Loucy (cell line): ENCODE measurements around the gene GLIPR2.

Experiments used
- EZH2phosphoT487 ChIP-seq: fragments of 200-600 bp; IDR thresholded peaks from 2 replicates; pipeline ENCODE4 v1.6.1; 2018; ENCODE audit warnings: antibody characterized with exemption, mild to moderate bottlenecking, moderate library complexity, borderline replicate concordance
- TF ChIP-seq, protein P1 (sequence below): fragments of 200-600 bp; sonication (generic); conservative IDR thresholded peaks from 2 replicates; pipeline ENCODE4 v1.5.1; 2014; ENCODE audit warnings: mild to moderate bottlenecking, antibody characterized with exemption, low read length

DNA sequence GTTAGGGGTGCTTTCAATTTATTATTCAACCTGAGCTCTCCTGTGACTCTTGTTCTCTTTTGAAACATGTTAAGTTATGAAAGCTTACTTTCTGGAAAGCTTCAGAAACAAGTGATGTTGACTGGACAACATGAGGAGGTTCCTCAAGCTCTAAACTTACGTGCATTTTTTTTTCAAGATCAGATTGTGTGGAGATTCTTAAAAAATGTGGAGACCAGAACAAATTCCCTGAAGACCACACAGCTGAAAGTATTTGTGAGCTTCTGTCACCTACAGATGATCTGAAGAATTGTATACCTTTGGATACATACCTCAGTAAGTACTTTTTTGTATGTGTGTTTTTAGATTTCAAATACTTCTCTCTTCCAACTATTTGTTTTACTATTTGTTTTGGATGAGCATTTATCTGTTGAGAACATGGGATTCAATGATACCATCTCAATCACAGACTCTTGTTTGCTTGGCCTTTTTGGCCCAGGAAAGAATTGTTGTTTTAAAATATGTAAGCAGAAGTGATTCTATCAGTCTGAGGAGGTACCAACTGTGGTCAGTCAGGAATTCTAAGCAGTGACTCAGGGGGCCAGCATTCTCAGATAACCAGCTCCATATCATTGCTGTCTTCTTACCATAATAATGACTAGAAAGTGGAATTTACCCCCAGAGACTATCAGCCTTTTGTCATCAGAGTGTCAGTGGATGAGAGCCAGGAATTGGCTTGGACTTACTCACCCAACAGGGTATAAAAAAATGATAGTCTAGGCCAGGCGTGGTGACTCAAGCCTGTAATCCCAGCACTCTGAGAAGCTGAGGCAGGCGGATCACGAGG lies 34.4 kb upstream of the GLIPR2 start:
- TF ChIP-seq, protein P1, sequence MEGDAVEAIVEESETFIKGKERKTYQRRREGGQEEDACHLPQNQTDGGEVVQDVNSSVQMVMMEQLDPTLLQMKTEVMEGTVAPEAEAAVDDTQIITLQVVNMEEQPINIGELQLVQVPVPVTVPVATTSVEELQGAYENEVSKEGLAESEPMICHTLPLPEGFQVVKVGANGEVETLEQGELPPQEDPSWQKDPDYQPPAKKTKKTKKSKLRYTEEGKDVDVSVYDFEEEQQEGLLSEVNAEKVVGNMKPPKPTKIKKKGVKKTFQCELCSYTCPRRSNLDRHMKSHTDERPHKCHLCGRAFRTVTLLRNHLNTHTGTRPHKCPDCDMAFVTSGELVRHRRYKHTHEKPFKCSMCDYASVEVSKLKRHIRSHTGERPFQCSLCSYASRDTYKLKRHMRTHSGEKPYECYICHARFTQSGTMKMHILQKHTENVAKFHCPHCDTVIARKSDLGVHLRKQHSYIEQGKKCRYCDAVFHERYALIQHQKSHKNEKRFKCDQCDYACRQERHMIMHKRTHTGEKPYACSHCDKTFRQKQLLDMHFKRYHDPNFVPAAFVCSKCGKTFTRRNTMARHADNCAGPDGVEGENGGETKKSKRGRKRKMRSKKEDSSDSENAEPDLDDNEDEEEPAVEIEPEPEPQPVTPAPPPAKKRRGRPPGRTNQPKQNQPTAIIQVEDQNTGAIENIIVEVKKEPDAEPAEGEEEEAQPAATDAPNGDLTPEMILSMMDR, result no peak
- TF ChIP-seq EZH2phosphoT487, result no peak
